Erythroblast (primary cell): Measurements from ENCODE around the gene NR1D2.

ENCODE experiments used
- GATA1 ChIP-seq: IDR thresholded peaks from 2 replicates; pipeline ENCODE4 v1.6.1; 2011; ENCODE audit warnings: low read depth, mild to moderate bottlenecking, control low read depth, low read length, moderate library complexity
- POLR2A ChIP-seq: IDR thresholded peaks from 2 replicates; pipeline ENCODE4 v1.6.1; 2011; ENCODE audit warnings: mild to moderate bottlenecking, low read length

GRCh38 chr3:23915537-23916108 is 29.5 kb upstream of the NR1D2 start:
- no peak for TF ChIP-seq POLR2A
- TF ChIP-seq GATA1, result no peak
